COLO829 (cell line): ENCODE data around the gene VWA7.

Experiments
- DNase-seq: peaks from one replicate; pipeline ENCODE4 v3.0.0; 2012; ENCODE audit warnings: low spot score

VWA7 gene

DNA sequence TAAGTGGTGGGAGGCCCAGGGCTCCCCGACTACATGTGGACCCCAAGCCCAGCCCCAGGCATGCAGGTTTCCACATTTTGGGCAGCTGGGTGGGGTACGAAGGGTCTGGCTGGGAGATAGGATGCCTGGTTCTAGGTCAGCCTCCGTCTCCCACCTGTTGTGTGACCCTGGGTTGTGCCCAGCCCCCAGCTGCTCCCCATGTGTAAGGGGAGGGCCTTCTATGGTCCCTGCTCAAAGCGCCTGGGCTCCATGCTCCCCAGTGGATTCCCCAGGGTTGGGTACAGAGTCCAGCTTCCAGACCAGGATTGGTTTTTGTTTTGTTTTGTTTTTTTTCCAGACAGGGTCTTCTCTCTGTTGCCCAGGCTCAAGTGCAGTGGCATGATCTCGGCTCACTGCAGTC, 1.1 kb upstream of the VWA7 start:
- DNase-seq: no peak

- DNase-seq: no peak
Observed at GRCh38 chr6:31777667-31778050, 531 bp upstream of the VWA7 start.

DNA sequence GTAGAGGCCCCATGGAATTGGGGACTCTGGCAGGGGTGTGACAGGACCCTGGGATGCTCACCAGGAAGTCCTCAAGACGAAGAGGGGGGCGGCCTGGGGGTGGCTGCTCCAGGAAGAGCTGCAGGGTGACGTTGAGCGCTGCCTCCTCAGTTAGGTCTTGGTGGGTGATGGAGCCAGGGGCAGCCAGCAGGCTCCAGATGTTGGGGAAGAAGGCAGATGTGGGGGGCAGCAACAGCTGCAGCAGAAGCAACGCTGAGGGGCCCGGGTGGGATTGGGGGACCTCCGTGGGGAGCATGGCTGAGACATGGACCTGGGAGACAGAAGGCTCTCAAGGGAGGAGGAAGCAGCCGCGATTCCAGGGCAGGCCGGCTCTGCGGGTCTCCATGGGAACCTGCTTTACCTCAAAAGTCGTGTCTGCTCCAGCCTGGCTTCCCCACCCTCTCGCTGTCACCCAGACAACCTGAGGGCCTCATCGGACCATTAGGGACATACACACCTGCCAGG, 591 bp downstream of the VWA7 start:
- DNase-seq: no peak

- DNase-seq: no peak
Observed at GRCh38 chr6:31775633-31776484, 1.3 kb downstream of the VWA7 start.

GRCh38 chr6:31775184-31775583, 1.9 kb downstream of the VWA7 start:
- DNase-seq: no peak

DNA sequence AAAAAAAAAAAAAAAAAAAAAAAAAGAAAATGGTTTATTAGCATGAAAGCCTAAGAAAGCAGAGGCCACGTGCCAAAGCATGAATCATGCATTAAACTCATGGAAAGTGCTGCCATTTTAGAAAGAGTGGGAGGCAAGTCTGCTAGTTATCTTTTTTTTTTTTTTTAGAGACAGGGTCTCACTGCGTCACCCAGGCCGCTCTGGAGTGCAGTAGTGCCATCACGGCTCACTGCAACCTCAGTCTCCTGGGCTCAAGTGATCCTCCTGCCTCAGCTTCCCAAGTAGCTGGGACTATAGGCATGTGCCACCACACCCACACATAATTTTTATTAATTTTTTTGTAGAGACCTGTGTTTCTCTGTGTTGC, 5.2 kb downstream of the VWA7 start:
- DNase-seq: peak; percentile 74

DNA sequence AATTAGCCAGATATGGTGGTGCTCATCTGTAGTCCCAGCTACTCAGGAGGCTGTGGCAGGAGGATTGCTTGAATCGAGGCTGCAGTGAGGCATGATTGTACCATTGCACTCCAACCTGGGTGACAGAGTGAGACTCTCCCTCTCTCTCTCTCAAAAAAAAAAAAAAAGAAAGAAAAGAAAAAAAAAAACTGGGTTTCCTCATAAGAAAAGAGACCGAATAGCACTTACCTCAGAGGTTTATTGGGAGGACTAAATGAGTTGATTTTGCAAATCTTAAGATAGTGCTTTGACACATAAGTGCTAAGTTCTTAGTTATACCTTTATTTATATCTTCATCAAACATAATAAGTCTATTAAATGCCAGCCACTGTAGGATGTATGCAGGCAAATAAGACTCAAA, 6.3 kb downstream of the VWA7 start:
- DNase-seq: no peak

- peak; percentile 95 for DNase-seq
Observed at GRCh38 chr6:31769684-31770371, 7.3 kb downstream of the VWA7 start.

GRCh38 chr6:31768363-31769257, 8.5 kb downstream of the VWA7 start:
- DNase-seq: no peak

GRCh38 chr6:31767096-31767645, 10.0 kb downstream of the VWA7 start:
- DNase-seq: no peak

GRCh38 chr6:31765910-31766794, 11.0 kb downstream of the VWA7 start:
- no peak for DNase-seq

DNA sequence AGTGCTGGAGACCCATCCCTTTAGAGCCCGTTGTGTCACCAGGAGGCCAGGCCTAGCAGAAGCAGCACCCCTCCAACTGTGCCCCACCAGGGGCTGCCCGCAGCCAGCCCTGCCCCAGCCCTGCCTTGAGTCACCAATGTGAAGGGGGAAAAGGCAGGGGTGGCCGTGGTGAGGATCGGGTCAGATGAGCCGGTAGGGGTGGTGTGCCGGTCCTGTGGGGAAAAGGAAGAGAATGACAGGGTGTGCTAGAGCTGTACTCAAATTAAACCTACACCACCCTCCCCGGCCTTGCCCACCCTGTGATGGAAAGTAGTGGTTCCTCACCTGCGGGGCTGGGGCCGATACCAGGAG, 11.6 kb downstream of the VWA7 start:
- DNase-seq: no peak

GRCh38 chr6:31764198-31764597, 12.9 kb downstream of the VWA7 start:
- no peak for DNase-seq

DNA sequence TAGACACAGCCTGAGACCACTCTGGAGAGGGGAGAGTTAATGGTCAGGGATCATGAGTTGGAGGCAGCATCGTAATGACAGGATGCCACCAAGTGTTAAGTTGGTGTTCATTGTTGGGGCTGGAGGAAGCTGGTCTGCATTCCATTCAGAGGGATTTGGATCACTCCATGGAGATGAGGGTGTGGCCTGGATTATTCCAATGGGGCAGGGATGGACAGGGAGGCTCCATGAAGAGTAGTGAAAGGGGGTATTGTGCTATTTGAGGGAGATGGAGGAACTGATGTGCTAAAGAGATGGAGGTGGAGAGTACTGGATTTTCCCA, 13.5 kb downstream of the VWA7 start:
- DNase-seq: peak; percentile 92

GRCh38 chr6:31762878-31763618, 14.1 kb downstream of the VWA7 start:
- no peak for DNase-seq

DNA sequence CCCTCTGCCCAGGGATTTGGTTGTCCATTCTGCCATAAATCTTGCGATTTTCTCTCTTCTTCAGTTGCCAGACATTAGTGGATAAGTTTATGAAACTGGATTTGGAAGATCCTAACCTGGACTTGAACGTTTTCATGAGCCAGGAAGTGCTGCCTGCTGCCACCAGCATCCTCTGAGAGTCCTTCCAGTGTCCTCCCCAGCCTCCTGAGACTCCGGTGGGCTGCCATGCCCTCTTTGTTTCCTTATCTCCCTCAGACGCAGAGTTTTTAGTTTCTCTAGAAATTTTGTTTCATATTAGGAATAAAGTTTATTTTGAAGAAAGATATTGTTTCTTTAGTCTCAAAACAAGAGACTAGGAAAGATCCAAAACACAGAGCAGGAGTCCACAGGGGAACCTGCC, 14.8 kb downstream of the VWA7 start, which contains the start of gene SAPCD1:
Gene SAPCD1, plus strand, starts transcription at position 301 of the 400 bp plus-strand sequence. CDS start 399 bp downstream, outside the sequence.
- no peak for DNase-seq

DNA sequence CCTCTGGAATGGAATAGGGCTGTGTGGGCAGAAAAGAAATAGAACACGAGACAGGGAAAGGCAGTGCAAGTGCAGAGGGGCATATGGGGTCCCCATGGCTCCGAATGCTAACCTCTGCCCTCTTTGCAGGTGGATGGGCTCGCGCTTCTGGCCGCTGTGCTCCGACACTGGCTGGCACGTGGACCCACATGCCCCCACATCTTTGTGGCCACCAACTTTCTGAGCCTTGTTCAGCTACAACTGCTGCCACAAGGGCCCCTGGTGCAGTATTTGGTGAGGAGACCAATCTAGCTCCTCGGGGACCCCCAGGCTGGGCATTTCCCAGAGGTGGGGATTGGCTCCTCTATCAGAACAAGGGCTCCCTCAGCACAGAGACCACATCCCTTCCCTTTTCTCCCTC, 15.8 kb downstream of the VWA7 start:
- DNase-seq: no peak

DNA sequence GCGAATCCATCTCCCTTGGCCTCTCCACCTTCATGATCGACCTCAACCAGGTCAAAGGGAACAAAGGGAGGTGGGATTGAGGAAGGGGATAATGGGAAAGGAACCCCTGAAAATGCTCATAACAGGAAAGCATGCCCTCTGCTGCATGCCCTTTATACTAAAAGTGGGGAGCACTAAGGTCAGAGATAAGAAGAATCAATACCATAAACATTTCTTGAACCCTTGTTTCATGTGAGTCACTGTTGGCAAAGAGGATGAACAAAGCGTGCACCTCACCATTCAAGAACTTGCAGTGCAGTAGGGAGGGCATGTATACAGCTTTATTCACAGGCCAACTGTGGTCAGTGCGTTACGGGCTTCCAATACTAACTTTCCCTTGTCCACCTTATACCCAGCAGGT, 16.3 kb downstream of the VWA7 start:
- no peak for DNase-seq

DNA sequence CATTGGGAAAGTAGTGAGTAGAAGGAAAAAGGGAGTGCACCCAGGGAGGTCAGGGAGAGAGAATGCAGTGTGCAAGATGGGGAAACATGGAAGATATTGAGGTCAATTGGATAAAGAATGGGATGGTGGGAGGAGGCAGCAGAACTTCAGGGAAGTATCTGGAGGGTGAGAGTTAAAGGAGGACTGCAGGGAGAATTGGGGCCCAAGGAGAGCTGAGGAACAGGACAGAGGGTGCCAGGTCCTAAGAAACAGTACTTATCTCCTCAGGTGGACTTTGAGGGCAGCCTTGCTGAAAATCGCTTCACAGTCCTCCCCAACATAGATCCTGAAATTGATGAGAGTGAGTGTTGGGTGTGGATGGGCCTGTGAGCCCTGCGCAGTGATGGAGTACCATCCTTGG, 18.8 kb downstream of the VWA7 start:
- no peak for DNase-seq

DNA sequence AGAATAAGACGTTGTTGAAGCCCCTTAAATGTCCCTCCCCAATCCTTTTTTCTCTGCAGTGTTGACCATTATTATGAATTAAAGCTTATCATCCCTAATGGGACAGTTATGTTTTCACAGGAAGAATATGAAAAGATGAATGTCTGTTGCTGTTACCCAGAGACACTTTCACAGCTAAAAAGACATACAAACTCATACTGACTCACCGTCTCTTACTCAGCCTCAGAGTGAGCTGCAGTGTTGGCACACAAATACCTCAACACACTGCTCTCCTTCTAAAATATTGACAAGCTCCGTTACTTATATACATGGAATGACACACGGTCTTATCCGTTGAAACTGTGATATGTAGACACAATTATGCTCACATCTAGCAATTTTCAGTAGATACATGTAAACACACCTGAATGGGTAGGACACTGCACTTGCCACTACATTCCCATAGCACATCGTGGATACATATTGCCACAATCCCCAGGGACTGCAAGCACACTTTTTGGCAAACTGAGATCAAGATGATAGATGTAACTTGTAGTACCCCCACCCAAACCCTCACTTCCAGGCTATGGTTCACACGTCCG, 24.3 kb downstream of the VWA7 start:
- no peak for DNase-seq
